DOHH2 (cell line): ENCODE results near the gene MGAT1.

Experiments
- H3F3A ChIP-seq: fragments of 200-600 bp; sonication (generic), shearing (Covaris generic); 2 replicates; pipeline ENCODE4 v1.6.0; 2016; ENCODE audit warnings: antibody characterized with exemption, mild to moderate bottlenecking; ENCODE audit not compliant: control insufficient read depth, insufficient read depth
- H3K27ac ChIP-seq: fragments of 200-600 bp; sonication (generic); 2 replicates; pipeline ENCODE4 v1.5.1; 2014; ENCODE audit warnings: low read depth, mild to moderate bottlenecking, low read length, moderate library complexity
- H3K27me3 ChIP-seq: fragments of 200-600 bp; sonication (generic); 2 replicates; pipeline ENCODE4 v1.6.1; 2014; ENCODE audit warnings: mild to moderate bottlenecking, low read length, mixed read lengths; ENCODE audit not compliant: control insufficient read depth
- H3K36me3 ChIP-seq: fragments of 200-600 bp; sonication (generic); 2 replicates; pipeline ENCODE4 v1.6.1; 2014; ENCODE audit warnings: mild to moderate bottlenecking, low read length, moderate library complexity, mixed read lengths; ENCODE audit not compliant: control insufficient read depth
- H3K4me1 ChIP-seq: fragments of 200-600 bp; sonication (generic); 2 replicates; pipeline ENCODE4 v1.6.1; 2014; ENCODE audit warnings: mild to moderate bottlenecking, low read length, mixed read lengths; ENCODE audit not compliant: control insufficient read depth
- H3K4me2 ChIP-seq: fragments of 200-600 bp; sonication (generic); 2 replicates; pipeline ENCODE4 v1.6.0; 2014; ENCODE audit warnings: mild to moderate bottlenecking, low read length, moderate library complexity
- H3K4me3 ChIP-seq: fragments of 200-600 bp; sonication (generic); 2 replicates; pipeline ENCODE4 v1.5.1; 2014; ENCODE audit warnings: mild to moderate bottlenecking, low read length, mixed read lengths
- H3K79me2 ChIP-seq: fragments of 200-600 bp; sonication (generic); 2 replicates; pipeline ENCODE4 v1.6.1; 2014; ENCODE audit warnings: mild to moderate bottlenecking, low read length, mixed read lengths; ENCODE audit not compliant: control insufficient read depth
- H3K9me2 ChIP-seq: fragments of 200-600 bp; sonication (generic); replicated peaks from 2 replicates; pipeline ENCODE4 v1.6.1; 2014; ENCODE audit warnings: mild to moderate bottlenecking, low read length, mixed read lengths; ENCODE audit not compliant: control insufficient read depth
- H3K9me3 ChIP-seq: fragments of 200-600 bp; sonication (generic); 2 replicates; pipeline ENCODE4 v1.6.1; 2014; ENCODE audit warnings: antibody characterized with exemption, low read length, mixed read lengths; ENCODE audit not compliant: control insufficient read depth, insufficient read depth
- H4K20me1 ChIP-seq: fragments of 200-600 bp; sonication (generic); 2 replicates; pipeline ENCODE4 v1.6.0; 2014; ENCODE audit warnings: low read depth, mild to moderate bottlenecking, antibody characterized with exemption, low read length, moderate library complexity; ENCODE audit not compliant: control insufficient read depth, insufficient read depth
- CTCF ChIP-seq: fragments of 200-600 bp; sonication (generic); IDR thresholded peaks from one replicate; pipeline ENCODE4 v1.5.1; 2014; ENCODE audit warnings: antibody characterized with exemption, mild to moderate bottlenecking, low read depth, low read length; ENCODE audit not compliant: poor library complexity, severe bottlenecking
- EZH2phosphoT487 ChIP-seq: fragments of 200-600 bp; sonication (generic); IDR thresholded peaks from 2 replicates; pipeline ENCODE4 v1.6.1; 2017; ENCODE audit warnings: borderline replicate concordance, mild to moderate bottlenecking, antibody characterized with exemption, low read length, moderate library complexity, mixed read lengths

The MGAT1 gene

DNA sequence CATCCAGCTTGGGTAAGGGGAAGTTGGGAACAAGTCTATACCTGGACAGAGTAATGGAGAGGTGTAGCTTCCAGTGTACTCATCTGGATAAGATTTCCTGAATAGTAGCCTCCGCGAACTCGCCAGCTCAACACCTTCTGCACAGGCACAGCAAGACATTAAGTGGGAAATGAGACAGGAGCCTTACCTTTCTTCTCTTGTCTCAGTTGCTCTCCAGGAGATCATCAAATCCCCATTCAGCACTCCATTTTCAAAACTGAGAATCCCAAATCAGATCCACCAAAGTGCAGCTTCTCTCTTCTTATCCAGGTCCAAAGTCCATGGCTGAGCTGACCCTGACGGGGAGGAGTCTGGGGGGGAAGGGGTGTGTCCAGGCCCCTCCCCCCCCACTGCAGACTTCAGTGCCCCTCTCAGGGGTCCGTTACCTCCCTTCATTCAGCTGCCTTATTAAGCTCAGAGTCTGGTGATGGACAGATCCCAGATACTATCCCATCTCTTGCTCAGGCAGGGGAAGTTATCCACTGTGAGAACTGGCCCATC is 5.9 kb upstream of the MGAT1 start:
- Histone ChIP-seq H3K9me3 (no peaks in the 10 kb centered on the region), H3K4me1 (peaks cover 78% of the 10 kb centered on the region), H3K79me2 (peaks cover 75% of the 10 kb centered on the region), H3F3A (peaks cover 31% of the 10 kb centered on the region), H3K4me3 (peak overlapping the region; percentile 97), H3K36me3 (peaks cover 34% of the 10 kb centered on the region), H3K27ac (peak overlapping the region; percentile 85), H4K20me1 (no peaks in the 10 kb centered on the region), H3K27me3 (no peaks in the 10 kb centered on the region), H3K9me2 (no peaks in the 10 kb centered on the region), H3K4me2 (peak overlapping the region; percentile 82)
- TF ChIP-seq EZH2phosphoT487, result no peak
- no peak for TF ChIP-seq CTCF

DNA sequence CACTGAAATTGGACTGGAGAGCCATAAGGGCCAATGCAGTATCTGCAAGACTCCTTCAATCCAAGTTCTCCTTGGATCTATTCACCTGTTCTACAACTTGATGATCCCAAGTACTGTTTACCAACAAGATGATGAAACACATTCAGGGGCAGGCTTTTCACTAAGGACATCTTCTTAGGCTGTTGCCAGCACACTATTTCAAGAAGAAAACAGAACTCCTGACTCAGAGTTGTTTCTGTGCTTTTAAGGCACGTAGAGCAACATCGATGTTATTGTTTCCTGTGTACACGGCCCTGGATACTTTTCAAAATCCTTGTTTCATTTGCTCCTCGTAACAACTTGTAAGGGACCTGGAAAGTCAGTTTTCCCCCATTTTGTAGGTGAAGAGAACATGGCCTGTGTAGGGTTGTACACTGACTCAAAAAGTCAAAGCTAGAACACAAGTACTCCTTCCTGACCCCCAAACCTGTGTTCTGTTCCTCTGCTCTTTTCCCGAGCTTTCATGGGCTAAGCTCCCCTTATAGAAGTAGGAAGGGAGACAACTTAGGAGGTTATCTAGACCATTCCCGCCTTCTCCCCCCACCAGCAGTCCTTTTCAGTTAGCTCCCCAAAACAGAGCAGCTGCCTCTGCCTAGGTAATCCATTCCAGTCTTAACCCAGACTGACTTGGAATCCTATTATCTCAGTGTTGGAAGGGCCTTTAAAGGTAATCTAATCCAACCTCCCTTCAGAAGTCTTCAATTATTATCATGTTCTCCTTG is 5.2 kb upstream of the MGAT1 start:
- Histone ChIP-seq H3K4me3 (peak overlapping the region; percentile 97), H3K4me2 (peak overlapping the region; percentile 82), H3K27ac (peak overlapping the region; percentile 85), H3K27me3 (no peaks in the 10 kb centered on the region), H3K9me2 (no peaks in the 10 kb centered on the region), H3K4me1 (peaks cover 78% of the 10 kb centered on the region), H3F3A (peaks cover 33% of the 10 kb centered on the region), H3K79me2 (peaks cover 80% of the 10 kb centered on the region), H3K9me3 (no peaks in the 10 kb centered on the region), H3K36me3 (peaks cover 37% of the 10 kb centered on the region), H4K20me1 (no peaks in the 10 kb centered on the region)
- TF ChIP-seq CTCF (no peak), EZH2phosphoT487 (no peak)

GRCh38 chr5:180807046-180807445 is 4.4 kb upstream of the MGAT1 start:
- H3F3A ChIP-seq, result peaks cover 29% of the 10 kb centered on the region
- H3K4me2 ChIP-seq, result peak overlapping the region; percentile 82
- H4K20me1 ChIP-seq, result no peaks in the 10 kb centered on the region
- peak overlapping the region; percentile 97 for H3K4me3 ChIP-seq
- no peaks in the 10 kb centered on the region for H3K9me2 ChIP-seq
- peak overlapping the region; percentile 85 for H3K27ac ChIP-seq
- no peaks in the 10 kb centered on the region for H3K9me3 ChIP-seq
- TF ChIP-seq CTCF (no peak), EZH2phosphoT487 (no peak)
- peaks cover 73% of the 10 kb centered on the region for H3K4me1 ChIP-seq
- H3K79me2 ChIP-seq, result peaks cover 83% of the 10 kb centered on the region
- peaks cover 37% of the 10 kb centered on the region for H3K36me3 ChIP-seq
- no peaks in the 10 kb centered on the region for H3K27me3 ChIP-seq
